HG02610 (cell line): ENCODE results near the gene GSG1.
"Not testable (repeated sequence)": the region's sequence is repeated elsewhere in the genome, so short reads cannot be mapped to it uniquely, and the experiment has no call there.

Source experiments
- ATAC-seq: cut with Tn5 transposase; IDR thresholded peaks from one replicate; pipeline ENCODE4 v1.9.1; 2021; ENCODE audit warnings: mild to moderate bottlenecking, moderate library complexity; ENCODE audit not compliant: unreplicated experiment

The GSG1 gene

GRCh38 chr12:13093848-13094220, 9.6 kb downstream of the GSG1 start:
- no peak for ATAC-seq

- no peak for ATAC-seq
These were observed 10.1 kb downstream of the GSG1 start for GRCh38 chr12:13093191-13093847.

- no peak for ATAC-seq
These were observed 11.6 kb downstream of the GSG1 start for GRCh38 chr12:13091832-13092231.

- ATAC-seq: peak; percentile 47
These were observed 13.4 kb downstream of the GSG1 start for GRCh38 chr12:13090054-13090453.

- no peak for ATAC-seq
These were observed 15.0 kb downstream of the GSG1 start for GRCh38 chr12:13088496-13088895.

- no peak for ATAC-seq
These were observed 15.7 kb downstream of the GSG1 start for GRCh38 chr12:13087766-13088165.

- no peak for ATAC-seq
These were observed 17.3 kb downstream of the GSG1 start for GRCh38 chr12:13085968-13086686.

- no peak for ATAC-seq
These were observed 18.4 kb downstream of the GSG1 start for GRCh38 chr12:13084898-13085640.

GRCh38 chr12:13083638-13084037, 19.8 kb downstream of the GSG1 start:
- ATAC-seq: not testable (repeated sequence)

GRCh38 chr12:13082861-13083260, 20.6 kb downstream of the GSG1 start:
- ATAC-seq: no peak

- ATAC-seq: no peak
These were observed 23.2 kb downstream of the GSG1 start for GRCh38 chr12:13080266-13080665.

- no peak for ATAC-seq
These were observed 24.0 kb downstream of the GSG1 start for GRCh38 chr12:13079440-13079906.

- ATAC-seq: no peak
These were observed 27.5 kb downstream of the GSG1 start for GRCh38 chr12:13075786-13076570.

GRCh38 chr12:13075118-13075480, 28.4 kb downstream of the GSG1 start:
- no peak for ATAC-seq

GRCh38 chr12:13074396-13075117, 28.9 kb downstream of the GSG1 start:
- no peak for ATAC-seq

GRCh38 chr12:13073173-13073572, 30.3 kb downstream of the GSG1 start:
- ATAC-seq: no peak

GRCh38 chr12:13071305-13072280, 31.9 kb downstream of the GSG1 start:
- no peak for ATAC-seq

- no peak for ATAC-seq
These were observed 34.1 kb downstream of the GSG1 start for GRCh38 chr12:13069380-13069779.

- no peak for ATAC-seq
These were observed 36.1 kb downstream of the GSG1 start for GRCh38 chr12:13067322-13067721.
